Suprapubic skin (tissue), 4 donors: Measurements from ENCODE around the gene RPUSD3. TPM values are rescaled to one million over a fixed set of nuclear protein-coding genes. Genes with fewer than 3 reads are reported as not detected.
A peak's percentile ranks its signal among the peaks of the same experiment; 100 is the strongest.

Source experiments
- DNase-seq, 2 donors: peaks; one replicate each; pipeline ENCODE4 v3.0.0-alpha.2; 2019; ENCODE audit warnings: low spot score in 2 of 2
- H3K27ac ChIP-seq: fragments of 200-600 bp; sonication (generic); one replicate; pipeline ENCODE4 v1.5.1; 2019
- H3K27me3 ChIP-seq: fragments of 200-600 bp; sonication (generic); one replicate; pipeline ENCODE4 v1.5.1; 2019
- H3K36me3 ChIP-seq: fragments of 200-600 bp; sonication (generic); one replicate; pipeline ENCODE4 v1.5.1; 2019
- H3K4me1 ChIP-seq: fragments of 200-600 bp; sonication (generic); one replicate; pipeline ENCODE4 v1.5.1; 2019
- H3K4me3 ChIP-seq: fragments of 200-600 bp; sonication (generic); one replicate; pipeline ENCODE4 v1.5.1; 2019; ENCODE audit warnings: mild to moderate bottlenecking
- H3K9me3 ChIP-seq: fragments of 200-600 bp; sonication (generic); one replicate; pipeline ENCODE4 v1.5.1; 2019
- CTCF ChIP-seq, 2 donors: fragments of 200-600 bp in 1 of 2; fragments of 450-650 bp in 1 of 2; sonication (generic) in 1 of 2; IDR thresholded peaks; one replicate each; pipeline ENCODE4 v1.5.1; 2016 to 2019; ENCODE audit warnings: antibody characterized with exemption in 2 of 2, mild to moderate bottlenecking in 1 of 2, moderate library complexity in 1 of 2
- EP300 ChIP-seq: sonication (generic); formaldehyde crosslinking; IDR thresholded peaks from one replicate; pipeline ENCODE4 v1.6.1; 2017; ENCODE audit warnings: antibody characterized with exemption
- POLR2A ChIP-seq, 2 donors: fragments of 450-650 bp; IDR thresholded peaks; one replicate each; pipeline ENCODE4 v1.6.1; 2017; ENCODE audit warnings: antibody characterized with exemption in 2 of 2, mild to moderate bottlenecking in 2 of 2, moderate library complexity in 2 of 2
- POLR2AphosphoS5 ChIP-seq, 3 donors: sonication (generic); formaldehyde crosslinking; IDR thresholded peaks; one replicate each; pipeline ENCODE4 v1.6.1; 2017; ENCODE audit warnings: antibody characterized with exemption in 3 of 3
- WGBS: methylation state at CpG from one replicate; pipeline ENCODE4 v1.1.5; 2018; 5-methylcytosine and 5-hydroxymethylcytosine counted together
- total RNA-seq, 4 donors: library from RNA; depleted of rRNA; stranded (reverse); fragments of >200 nt; gene quantifications; one replicate each; pipeline ENCODE4 v1.1.0, GENCODE V29; 2016

RPUSD3 gene
- total RNA-seq, 4 donors from 2014 or later: 34.8 to 46.5 (median 42.1) TPM

DNA sequence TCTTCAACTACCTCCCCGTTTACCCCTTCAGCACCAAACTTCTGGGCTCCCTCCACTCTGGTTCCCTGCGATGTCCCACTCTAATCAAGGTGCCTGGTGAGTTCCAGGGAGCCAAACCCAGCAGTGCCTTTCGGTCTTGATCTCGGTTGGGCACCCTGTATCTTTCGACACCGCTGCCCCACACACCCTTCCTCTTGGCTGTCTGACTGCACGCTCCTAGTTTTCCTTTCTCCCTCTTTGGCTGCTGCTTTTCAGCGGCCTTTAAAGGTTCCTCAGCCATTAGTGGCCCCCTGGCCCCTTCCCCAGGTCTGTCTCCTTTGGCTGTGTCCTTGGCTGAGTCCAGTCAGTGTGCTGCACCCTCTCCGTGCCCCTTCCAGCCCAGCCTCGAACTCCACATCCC, 33.0 kb downstream of the RPUSD3 start:
- WGBS: 32% methylated on average over 10 of the region's 10 CpGs
- H3K27ac ChIP-seq: peak overlapping the region; percentile 96
- no peaks in the 10 kb centered on the region for H3K9me3 ChIP-seq
- no peak for DNase-seq
- H3K27me3 ChIP-seq: no peaks in the 10 kb centered on the region
- peaks cover 39% of the 10 kb centered on the region for H3K36me3 ChIP-seq
- no peak for TF ChIP-seq EP300
- TF ChIP-seq CTCF (IDR thresholded peaks at IDR 0.05): no peak
- TF ChIP-seq POLR2AphosphoS5 (IDR thresholded peaks at IDR 0.05): no peak
- TF ChIP-seq POLR2A (IDR thresholded peaks at IDR 0.05): no peak
- H3K4me3 ChIP-seq: peak overlapping the region; percentile 93
- peaks cover 20% of the 10 kb centered on the region for H3K4me1 ChIP-seq

- Histone ChIP-seq H3K27ac (peak overlapping the region; percentile 96), H3K4me3 (peak overlapping the region; percentile 93), H3K9me3 (no peaks in the 10 kb centered on the region), H3K4me1 (peaks cover 20% of the 10 kb centered on the region), H3K36me3 (peaks cover 39% of the 10 kb centered on the region), H3K27me3 (no peaks in the 10 kb centered on the region)
- DNase-seq: no peak
- no peak for TF ChIP-seq POLR2AphosphoS5 (IDR thresholded peaks at IDR 0.05)
- no peak for TF ChIP-seq CTCF (IDR thresholded peaks at IDR 0.05)
- no peak for TF ChIP-seq POLR2A (IDR thresholded peaks at IDR 0.05)
- TF ChIP-seq EP300: no peak
- WGBS: 0% methylated on average over 18 of the region's 18 CpGs
Observed at GRCh38 chr3:9810433-9810770, 33.4 kb downstream of the RPUSD3 start.

- TF ChIP-seq POLR2AphosphoS5 (IDR thresholded peaks at IDR 0.05) (peak in 1 of 3 donors; percentile 9), POLR2A (IDR thresholded peaks at IDR 0.05) (peak in 1 of 2 donors; percentile 24), EP300 (no peak)
- Histone ChIP-seq H3K4me3 (peak within 1 kb of the TSS; percentile 93), H3K27ac (peak within 1 kb of the TSS; percentile 96), H3K36me3 (peaks cover 43% of the 10 kb centered on the region), H3K9me3 (no peaks in the 10 kb centered on the region), H3K27me3 (no peaks in the 10 kb centered on the region), H3K4me1 (peaks cover 20% of the 10 kb centered on the region)
- WGBS: under 1% methylated on average over 39 of the region's 76 CpGs
- DNase-seq: peak; percentile 91 to 93
Observed at GRCh38 chr3:9809615-9810432, 34.0 kb downstream of the RPUSD3 start, which contains the start of gene TTLL3. Gene TTLL3 (plus strand): TSS chr3:9810262. CDS start chr3:9810662, 400 bp downstream.

DNA sequence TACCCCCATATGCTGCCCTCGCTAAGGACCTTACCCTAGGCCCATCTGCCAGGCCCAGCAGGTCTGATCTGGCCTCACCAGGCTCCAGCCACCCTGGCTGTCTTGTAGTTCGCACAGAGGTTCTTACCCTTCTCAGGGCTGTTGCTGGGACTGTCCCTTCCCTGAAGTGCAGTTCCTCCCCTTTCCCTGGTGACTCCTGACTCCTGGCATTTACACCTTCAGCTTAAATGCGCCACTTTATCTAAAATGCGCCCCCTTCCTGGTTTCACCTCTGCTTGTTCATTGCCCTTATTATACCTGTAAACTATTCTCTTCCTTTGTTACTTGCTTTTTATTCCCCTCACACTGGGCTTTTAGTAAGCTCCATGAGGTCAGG, 34.6 kb downstream of the RPUSD3 start:
- peak overlapping the region; percentile 93 for H3K4me3 ChIP-seq
- H3K27me3 ChIP-seq: no peaks in the 10 kb centered on the region
- H3K36me3 ChIP-seq: peaks cover 43% of the 10 kb centered on the region
- DNase-seq: no peak
- peaks cover 20% of the 10 kb centered on the region for H3K4me1 ChIP-seq
- H3K27ac ChIP-seq: peak overlapping the region; percentile 96
- H3K9me3 ChIP-seq: no peaks in the 10 kb centered on the region
- WGBS: 66% methylated on average over 4 of the region's 4 CpGs
- no peak for TF ChIP-seq POLR2AphosphoS5 (IDR thresholded peaks at IDR 0.05)
- no peak for TF ChIP-seq EP300
- TF ChIP-seq POLR2A (IDR thresholded peaks at IDR 0.05): no peak
- TF ChIP-seq CTCF (IDR thresholded peaks at IDR 0.05): no peak

- Histone ChIP-seq H3K27me3 (no peaks in the 10 kb centered on the region), H3K27ac (peak overlapping the region; percentile 96), H3K4me3 (no peak overlapping the region), H3K36me3 (peaks cover 46% of the 10 kb centered on the region), H3K9me3 (no peaks in the 10 kb centered on the region), H3K4me1 (peaks cover 20% of the 10 kb centered on the region)
- DNase-seq: no peak
- 88% methylated on average over 5 of the region's 7 CpGs for WGBS
- no peak for TF ChIP-seq POLR2A (IDR thresholded peaks at IDR 0.05)
- TF ChIP-seq POLR2AphosphoS5 (IDR thresholded peaks at IDR 0.05): no peak
- TF ChIP-seq CTCF (IDR thresholded peaks at IDR 0.05): no peak
- TF ChIP-seq EP300: no peak
Observed at GRCh38 chr3:9808345-9809037, 35.3 kb downstream of the RPUSD3 start.
